Heart left ventricle (tissue), 16 donors: ENCODE results near the gene ZSCAN2. TPM values are rescaled to one million over a fixed set of nuclear protein-coding genes. Genes with fewer than 3 reads are reported as not detected.
A peak's percentile ranks its signal among the peaks of the same experiment; 100 is the strongest.

Experiments
- ATAC-seq, 4 donors: fragments of 200-7000 bp; cut with Tn5 transposase; one replicate each; pipeline ENCODE4 v1.9.1; 2020 to 2022; ENCODE audit warnings: moderate library complexity in 4 of 4, mild to moderate bottlenecking in 3 of 4, moderate number of reproducible peaks in 1 of 4
- DNase-seq, 5 donors: peaks; one replicate each; pipeline ENCODE4 v3.0.0-alpha.2; 2020
- H3K27ac ChIP-seq, 12 donors: fragments of 200-600 bp; sonication (generic) in 4 of 12; one replicate each; pipeline versions ENCODE4 v1.5.0 to v1.8.0; 2016 to 2022; ENCODE audit warnings: mild to moderate bottlenecking in 2 of 12
- H3K27me3 ChIP-seq, 9 donors: fragments of 200-600 bp; sonication (generic) in 2 of 9; one replicate each; pipeline versions ENCODE4 v1.5.1 to v1.8.0; 2016 to 2022; ENCODE audit warnings: mild to moderate bottlenecking in 3 of 9
- H3K36me3 ChIP-seq, 9 donors: fragments of 200-600 bp; sonication (generic) in 2 of 9; one replicate each; pipeline versions ENCODE4 v1.5.0 to v1.8.0; 2018 to 2022; ENCODE audit warnings: mild to moderate bottlenecking in 2 of 9
- H3K4me1 ChIP-seq, 12 donors: fragments of 200-600 bp; sonication (generic) in 4 of 12; one replicate each; pipeline versions ENCODE4 v1.5.0 to v1.8.0; 2016 to 2022; ENCODE audit warnings: mild to moderate bottlenecking in 3 of 12
- H3K4me3 ChIP-seq, 12 donors: fragments of 200-600 bp; sonication (generic) in 4 of 12; one replicate each; pipeline versions ENCODE4 v1.5.0 to v1.8.0; 2017 to 2022; ENCODE audit warnings: mild to moderate bottlenecking in 9 of 12, moderate library complexity in 4 of 12
- H3K9me3 ChIP-seq, 12 donors: fragments of 200-600 bp; sonication (generic) in 4 of 12; one replicate each; pipeline versions ENCODE4 v1.5.0 to v1.8.0; 2016 to 2022; ENCODE audit warnings: mild to moderate bottlenecking in 1 of 12
- CTCF ChIP-seq, 12 donors: fragments of 200-600 bp; sonication (generic) in 4 of 12; IDR thresholded peaks; one replicate each; pipeline versions ENCODE4 v1.5.0 to v1.8.0; 2018 to 2022; ENCODE audit warnings: antibody characterized with exemption in 12 of 12, mild to moderate bottlenecking in 5 of 12
- POLR2A ChIP-seq, 2 donors: fragments of 450-650 bp; IDR thresholded peaks; one replicate each; pipeline ENCODE4 v1.6.1; 2017; ENCODE audit warnings: antibody characterized with exemption in 2 of 2, mild to moderate bottlenecking in 2 of 2, moderate library complexity in 2 of 2
- WGBS, 4 donors: extraction: QIAGEN DNeasy Blood & Tissue Kit in 2 of 4; methylation state at CpG; one replicate each; pipeline versions ENCODE4 v1.1.5 to v1.1.7; 2013 to 2018; 5-methylcytosine and 5-hydroxymethylcytosine counted together
- intact Hi-C, 10 donors: fragments of 100-400 bp; cut with DNase I; formaldehyde crosslinking; loops; one replicate each; pipeline versions ENCODE4 v1.11.1 to v1.14.2; 2022
- polyA plus RNA-seq, 2 donors: library from polyadenylated mRNA; stranded (reverse); fragments of 200-250 nt; gene quantifications; one replicate each; pipeline ENCODE4 v1.2.3, GENCODE V29; 2013
- total RNA-seq, 9 donors: library from RNA; depleted of rRNA in 2 of 9; stranded (reverse); fragments of >200 nt in 2 of 9; fragmentation: NEBNext Ultra II Directional in 3 of 9; extraction: Animal tissue kit (Norgen Biotek cat#: 25700) in 3 of 9; gene quantifications; one replicate each; pipeline versions ENCODE4 v1.1.0 to v1.2.4, GENCODE V29; 2016 to 2023
- donor health status: ischemic (EF 13 %, LVEDD 7.1; RV severe dilation, severe dysfunction).
- donor health status: healthy with polysubstance abuse.
- donor health status: DM: no; HTN: yes; CAD: no.
- donor health status: DM: no; HTN: no; CAD: no.
- donor health status: ischemic (EF 25% LVEDD 6.9; RV normal size, moderate dysfunction).
- donor health status: ischemic (EF 25% LVEDD 5.7; RV mildly dilated, moderate dysfunction).
- donor health status: healthy.
- donor health status: DM: yes; HTN: yes; CAD: no.
- donor health status: ischemic (EF 35%, LVEDD 5.7; RV mildly dilated, moderate dysfunction).
- donor health status: nonischemic (EF 11% LVEDD 7.7; RV severe dilation, severe dysfunction).
- donor health status: DM: yes; HTN: yes; CAD: no.
- donor health status: PGD.
- donor health status: ischemic (EF 29% LVEDD 5.4; RV normal size, mild dysfunction).
- donor health status: nonischemic (EF 23%, LVEDD 6.1; RV moderate dilation, normal function).

ZSCAN2 gene
- total and polyA plus RNA-seq, 11 donors: 4.3 to 10.6 (median 5.6) TPM

- H3K4me3 ChIP-seq: no peak overlapping the region
- DNase-seq: peak in 4 of 5 donors; percentile 33 to 80 (median 71)
- H3K9me3 ChIP-seq: no peaks in the 10 kb centered on the region
- peak in 3 of 4 donors; percentile 48 to 56 (median 54) for ATAC-seq
- peaks cover 0 to 47% (median 33%) of the 10 kb centered on the region in 12 donors for H3K4me1 ChIP-seq
- no peak for TF ChIP-seq CTCF (IDR thresholded peaks at IDR 0.05)
- TF ChIP-seq POLR2A (IDR thresholded peaks at IDR 0.05): no peak
- 58 to 69% (median 62%) methylated on average over 3 of the region's 3 CpGs for WGBS, 4 donors
- H3K27ac ChIP-seq: peak overlapping the region in 7 of 12 donors; percentile 5 to 53 (median 20)
- peaks cover 0 to 93% (median 91%) of the 10 kb centered on the region in 9 donors for H3K36me3 ChIP-seq
- H3K27me3 ChIP-seq: no peaks in the 10 kb centered on the region
- intact Hi-C loops: loop anchor here in 1 of 10 donors (5.0 kb wide), 1 partner anchor 46 kb away; the partner anchor contains the start of gene ZSCAN2
These were observed 47.7 kb downstream of the ZSCAN2 start for GRCh38 chr15:84648539-84648938.

GRCh38 chr15:84649706-84650105 is 48.9 kb downstream of the ZSCAN2 start:
- 89 to 95% (median 92%) methylated on average over 2 of the region's 2 CpGs for WGBS, 4 donors
- intact Hi-C loops: loop anchor here in 8 of 10 donors (5.0 to 10.0 kb wide), 10 partner anchors 47 to 285 kb away; partner anchors contain the start of genes SEC11A (in 3 of the 8), ZSCAN2 (in 3 of the 8), ALPK3 (in 1 of the 8) and ZNF592 (in 1 of the 8)
- H3K9me3 ChIP-seq: no peaks in the 10 kb centered on the region
- no peak for TF ChIP-seq POLR2A (IDR thresholded peaks at IDR 0.05)
- no peak for TF ChIP-seq CTCF (IDR thresholded peaks at IDR 0.05)
- ATAC-seq (no peak), DNase-seq (no peak)
- peak overlapping the region in 4 of 12 donors; percentile 5 to 53 (median 34) for H3K27ac ChIP-seq
- peaks cover 0 to 54% (median 37%) of the 10 kb centered on the region in 12 donors for H3K4me1 ChIP-seq
- H3K36me3 ChIP-seq: peaks cover 0 to 81% (median 80%) of the 10 kb centered on the region in 9 donors
- no peaks in the 10 kb centered on the region for H3K27me3 ChIP-seq
- H3K4me3 ChIP-seq: no peak overlapping the region

- Histone ChIP-seq H3K4me3 (peak overlapping the region; percentile 48 to 89 (median 80)), H3K27ac (peak overlapping the region; percentile 11 to 94 (median 88)), H3K27me3 (no peaks in the 10 kb centered on the region), H3K9me3 (no peaks in the 10 kb centered on the region), H3K4me1 (peaks cover 0 to 78% (median 47%) of the 10 kb centered on the region in 12 donors), H3K36me3 (peaks cover 0 to 43% (median 41%) of the 10 kb centered on the region in 9 donors)
- TF ChIP-seq CTCF (IDR thresholded peaks at IDR 0.05): no peak
- no peak for TF ChIP-seq POLR2A (IDR thresholded peaks at IDR 0.05)
- peak in 2 of 4 donors; percentile 0 to 4 for ATAC-seq
- intact Hi-C loops: loop anchor here in 8 of 10 donors (2.0 to 10.0 kb wide), 11 partner anchors 19 to 281 kb away; partner anchors contain the start of genes SEC11A (in 3 of the 8), ZSCAN2 (in 2 of the 8), ALPK3 (in 1 of the 8) and ZNF592 (in 1 of the 8)
- DNase-seq: no peak
- WGBS, 4 donors: 21 to 30% (median 26%) methylated on average over 7 of the region's 7 CpGs
These were observed 52.7 kb downstream of the ZSCAN2 start for GRCh38 chr15:84653584-84653909.

GRCh38 chr15:84653910-84654688 is 53.3 kb downstream of the ZSCAN2 start, which contains the start of gene WDR73:
WDR73 (minus strand) TSS chr15:84654283; CDS start chr15:84654274, 9 bp downstream.
- WGBS, 4 donors: 0% methylated on average over 24 to 49 of the region's 49 CpGs

More at GRCh38 chr15:84653910-84654688, 53.3 kb downstream of the ZSCAN2 start, which contains the start of gene WDR73:
- TF ChIP-seq CTCF (IDR thresholded peaks at IDR 0.05) (no peak), POLR2A (IDR thresholded peaks at IDR 0.05) (peak in 1 of 2 donors; percentile 85)
- Histone ChIP-seq H3K4me3 (peak within 1 kb of the TSS; percentile 48 to 89 (median 80)), H3K4me1 (peaks cover 0 to 77% (median 45%) of the 10 kb centered on the region in 12 donors), H3K9me3 (no peaks in the 10 kb centered on the region), H3K36me3 (peaks cover 0 to 37% (median 36%) of the 10 kb centered on the region in 9 donors), H3K27ac (peak within 1 kb of the TSS; percentile 11 to 94 (median 88)), H3K27me3 (no peaks in the 10 kb centered on the region)
- DNase-seq (peak; percentile 97 to 99 (median 98)), ATAC-seq (peak; percentile 92 to 98 (median 94))
- intact Hi-C loops: loop anchor here in 9 of 10 donors (1.0 to 10.0 kb wide), 17 partner anchors 19 to 281 kb away; partner anchors contain the start of genes SEC11A (in 3 of the 9), ZNF592 (in 2 of the 9), ZSCAN2 (in 2 of the 9) and ALPK3 (in 1 of the 9)
